Measurements from ENCODE around the gene RIMBP2.

The RIMBP2 gene

GRCh38 chr12:130640496-130640895 lies 75.6 kb downstream of the RIMBP2 start:
- in situ Hi-C loops (cut with HindIII; ENCODE audit: low sequenced_read_pairs), result no loop called here

GRCh38 chr12:130639476-130640424 lies 76.3 kb downstream of the RIMBP2 start:
- in situ Hi-C loops (cut with HindIII; ENCODE audit: low sequenced_read_pairs), result no loop called here

GRCh38 chr12:130636370-130636769 lies 79.7 kb downstream of the RIMBP2 start:
- in situ Hi-C loops (cut with HindIII; ENCODE audit: low sequenced_read_pairs), result no loop called here

DNA sequence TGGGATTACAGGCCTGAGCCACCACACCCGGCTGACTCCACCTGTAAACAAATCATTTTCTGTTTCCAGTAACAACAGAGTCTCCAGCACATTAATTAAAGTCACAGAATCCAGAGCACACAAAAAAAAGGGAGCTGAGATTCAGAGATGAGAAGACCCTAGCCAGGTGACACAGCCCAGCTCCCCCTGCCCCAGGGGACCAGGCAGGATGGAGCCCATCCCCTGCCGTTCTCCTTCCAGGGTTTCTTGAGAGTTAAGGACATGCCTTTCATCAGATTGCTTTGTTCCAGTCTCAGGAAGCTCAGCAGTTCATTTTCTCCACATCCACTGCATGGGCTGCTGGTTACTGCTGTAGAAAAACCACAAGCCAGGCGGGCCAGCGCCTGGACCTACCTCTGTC lies 81.2 kb downstream of the RIMBP2 start:
- in situ Hi-C loops (cut with HindIII; ENCODE audit: low sequenced_read_pairs), result no loop called here

DNA sequence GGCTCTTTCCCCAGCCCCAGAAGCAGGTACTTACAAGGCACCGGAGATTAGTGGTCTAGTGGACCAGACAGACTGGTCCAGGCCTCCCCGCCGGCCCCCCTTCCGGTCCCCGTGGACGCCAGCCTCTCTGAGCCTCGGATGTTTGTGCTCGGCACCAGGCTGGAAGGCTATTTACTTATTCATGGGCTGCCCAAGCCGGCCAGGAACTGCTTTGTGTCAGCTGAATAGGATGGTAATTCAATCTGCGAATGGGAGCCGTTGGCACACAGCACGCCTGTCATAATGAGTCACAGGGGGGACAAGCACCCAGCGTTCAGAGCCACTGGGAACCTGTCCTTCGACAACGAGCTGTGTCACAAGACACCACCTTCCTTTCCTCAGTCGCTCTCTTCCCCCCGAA lies 82.3 kb downstream of the RIMBP2 start:
- in situ Hi-C loops (cut with HindIII; ENCODE audit: low sequenced_read_pairs), result no loop called here

GRCh38 chr12:130632642-130633041 lies 83.5 kb downstream of the RIMBP2 start:
- in situ Hi-C loops (cut with HindIII; ENCODE audit: low sequenced_read_pairs), result no loop called here

- in situ Hi-C loops (cut with HindIII; ENCODE audit: low sequenced_read_pairs), result no loop called here
Measured at GRCh38 chr12:130628304-130628703, 87.8 kb downstream of the RIMBP2 start.

DNA sequence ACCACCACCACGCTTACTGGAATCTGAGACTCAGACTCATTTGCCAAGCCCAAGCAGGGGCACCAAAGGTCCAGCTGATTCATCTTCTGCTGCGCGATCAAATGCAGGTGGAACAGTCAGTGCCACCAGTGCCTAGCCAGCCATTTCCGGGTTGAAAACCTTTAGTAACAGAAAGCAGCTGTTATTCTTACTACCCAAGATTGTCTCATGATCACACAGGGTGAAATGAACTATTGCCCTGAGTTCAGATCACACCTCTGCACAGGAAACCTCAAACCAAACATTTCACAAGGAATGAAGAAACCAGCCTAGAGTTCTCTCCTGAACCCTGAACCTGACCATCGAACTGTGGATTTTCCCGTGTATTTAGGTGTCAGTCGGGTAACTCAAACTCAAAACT lies 88.9 kb downstream of the RIMBP2 start:
- in situ Hi-C loops (cut with HindIII; ENCODE audit: low sequenced_read_pairs), result no loop called here

GRCh38 chr12:130626601-130627000 lies 89.5 kb downstream of the RIMBP2 start:
- in situ Hi-C loops (cut with HindIII; ENCODE audit: low sequenced_read_pairs), result no loop called here

- in situ Hi-C loops (cut with HindIII; ENCODE audit: low sequenced_read_pairs), result no loop called here
Measured at GRCh38 chr12:130625201-130625600, 90.9 kb downstream of the RIMBP2 start.

GRCh38 chr12:130622803-130623202 lies 93.3 kb downstream of the RIMBP2 start:
- in situ Hi-C loops (cut with HindIII; ENCODE audit: low sequenced_read_pairs), result no loop called here

DNA sequence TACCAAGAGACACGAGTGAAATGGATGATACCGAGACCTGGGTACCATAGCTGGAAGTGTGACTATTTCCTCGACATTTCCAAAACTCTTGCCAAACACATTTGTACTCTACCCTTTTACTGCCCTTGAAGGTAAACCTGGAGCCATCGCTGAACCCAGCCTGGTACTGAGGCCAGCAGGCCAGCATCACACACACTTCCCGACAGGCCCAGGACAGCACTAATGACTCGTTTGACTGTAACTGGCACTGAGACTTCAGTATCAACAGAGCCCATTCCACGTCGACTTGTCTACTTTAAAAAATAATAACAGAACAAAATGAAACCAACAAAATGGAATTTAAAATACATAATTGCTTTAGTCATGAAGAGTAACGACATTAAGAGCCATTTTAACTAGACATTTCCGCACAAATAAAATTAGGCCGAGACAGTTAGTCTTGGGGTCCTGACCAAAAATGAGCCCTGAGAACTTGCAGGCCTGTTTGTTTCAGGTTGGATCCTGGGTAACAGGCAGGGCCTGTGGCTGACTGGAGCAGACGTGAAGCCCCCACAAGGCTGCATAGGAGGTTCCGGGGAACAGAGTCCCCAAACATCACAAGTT lies 94.3 kb downstream of the RIMBP2 start:
- in situ Hi-C loops (cut with HindIII; ENCODE audit: low sequenced_read_pairs), result no loop called here

DNA sequence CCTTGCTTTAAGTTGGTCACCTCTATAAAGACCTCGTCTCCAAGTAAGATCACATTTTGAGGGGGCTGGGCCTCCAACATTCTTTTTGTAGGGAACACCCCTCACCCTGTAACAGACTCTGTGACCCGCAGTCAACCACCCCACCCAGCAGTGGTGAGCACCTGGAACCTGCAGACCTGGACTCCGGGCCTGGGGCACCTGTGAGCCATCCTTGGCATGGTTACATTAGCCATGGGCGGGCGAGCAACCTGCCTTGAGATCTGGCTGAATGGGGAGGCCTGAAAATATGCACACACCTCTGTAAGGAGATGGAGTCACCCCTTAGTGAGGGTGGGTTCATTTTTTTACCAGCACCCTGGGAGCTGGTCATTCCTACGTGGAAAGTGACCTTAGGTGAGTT lies 95.3 kb downstream of the RIMBP2 start:
- in situ Hi-C loops (cut with HindIII; ENCODE audit: low sequenced_read_pairs), result no loop called here

GRCh38 chr12:130620281-130620680 lies 95.8 kb downstream of the RIMBP2 start:
- in situ Hi-C loops (cut with HindIII; ENCODE audit: low sequenced_read_pairs), result no loop called here

- in situ Hi-C loops (cut with HindIII; ENCODE audit: low sequenced_read_pairs), result no loop called here
Measured at GRCh38 chr12:130619385-130620001, 96.6 kb downstream of the RIMBP2 start.

GRCh38 chr12:130617219-130617618 lies 98.9 kb downstream of the RIMBP2 start:
- in situ Hi-C loops (cut with HindIII; ENCODE audit: low sequenced_read_pairs), result no loop called here

DNA sequence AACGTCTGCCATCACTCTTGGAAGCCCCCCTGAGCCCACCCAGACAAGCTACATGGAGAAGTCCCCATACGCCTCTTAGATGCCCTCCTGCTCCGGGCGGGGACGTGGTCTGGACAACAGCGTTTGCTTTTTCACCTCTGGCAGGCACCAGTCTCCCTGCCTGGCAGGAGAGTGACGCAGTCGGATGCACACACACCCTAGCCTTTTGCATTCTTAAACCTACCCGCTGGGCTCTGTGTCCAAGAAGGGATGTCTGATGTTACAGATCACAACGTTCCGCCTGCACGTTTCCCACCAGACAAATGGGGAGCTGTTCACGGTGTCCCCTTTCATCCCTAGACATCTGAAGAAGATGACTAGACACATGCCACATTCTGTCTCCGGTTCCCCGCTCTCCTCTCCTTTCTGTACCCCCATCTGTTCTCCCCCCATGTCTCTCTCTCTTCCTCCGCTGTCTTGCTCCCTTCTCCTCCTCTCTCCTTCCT lies 100.2 kb downstream of the RIMBP2 start:
- in situ Hi-C loops (cut with HindIII; ENCODE audit: low sequenced_read_pairs), result no loop called here

- in situ Hi-C loops (cut with HindIII; ENCODE audit: low sequenced_read_pairs), result no loop called here
Measured at GRCh38 chr12:130614530-130614905, 101.6 kb downstream of the RIMBP2 start.

GRCh38 chr12:130613831-130614529 lies 102.1 kb downstream of the RIMBP2 start:
- in situ Hi-C loops (cut with HindIII; ENCODE audit: low sequenced_read_pairs), result no loop called here

DNA sequence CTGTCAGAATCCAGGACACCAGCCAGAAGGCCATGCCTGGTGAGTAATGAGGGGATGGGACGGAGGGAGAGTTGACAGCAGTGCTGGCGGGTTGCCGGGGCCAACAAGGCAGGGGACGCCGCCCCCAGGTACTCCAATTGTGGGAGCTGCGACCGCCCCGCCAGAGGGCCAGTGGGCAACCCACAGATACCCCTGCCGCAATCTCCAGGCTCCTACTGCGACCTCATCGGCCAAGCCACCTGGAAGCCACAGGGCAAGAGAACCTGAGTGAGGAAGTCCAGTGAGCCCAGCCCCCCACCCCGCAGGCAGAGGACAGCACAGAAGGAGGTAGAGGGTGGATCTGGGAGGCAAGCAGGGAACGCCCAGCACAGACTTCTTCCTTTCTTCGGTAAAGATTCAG lies 103.0 kb downstream of the RIMBP2 start:
- in situ Hi-C loops (cut with HindIII; ENCODE audit: low sequenced_read_pairs), result no loop called here
